Measurements from ENCODE around the gene KRTAP5-8. TPM values are rescaled to one million over a fixed set of nuclear protein-coding genes. Genes with fewer than 3 reads are reported as not detected.

KRTAP5-8 gene
- total RNA-seq, 1 experiment from 2014 or later: not detected

DNA sequence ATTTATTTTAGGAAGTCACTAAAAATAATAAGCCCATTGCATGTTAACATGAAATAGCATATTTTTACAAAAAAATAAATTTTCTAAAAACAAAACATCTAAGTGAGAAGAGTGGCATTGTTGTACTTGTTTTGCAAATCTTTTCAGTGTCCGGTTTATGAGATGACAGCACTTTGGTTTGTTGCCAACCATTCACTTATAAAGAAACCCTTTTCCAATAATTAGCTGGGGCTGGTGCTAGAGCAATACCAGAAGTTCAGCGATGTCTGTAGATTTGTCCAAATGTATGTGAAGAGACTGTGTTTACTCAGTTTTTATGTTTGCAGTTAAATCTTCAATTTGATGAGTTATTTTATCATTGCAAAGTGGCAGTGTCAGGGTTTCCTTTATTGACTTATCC lies 32.8 kb upstream of the KRTAP5-8 start:
- Histone ChIP-seq H3K4ac (ENCODE audit: low read depth, low read length) (no peak overlapping the region), H2BK20ac (ENCODE audit: low read depth, low read length, poor library complexity, severe bottlenecking) (no peak overlapping the region), H2AFZ (ENCODE audit: low read length) (no peak overlapping the region), H3K14ac (ENCODE audit: insufficient read depth, low read length) (no peak overlapping the region), H3K56ac (ENCODE audit: insufficient read length, low read depth, low read length) (no peak overlapping the region), H2BK15ac (ENCODE audit: low read depth, low read length) (no peak overlapping the region), H3K27me3 (ENCODE audit: insufficient read depth, low read length) (no peaks in the 10 kb centered on the region), H3K4me1 (ENCODE audit: insufficient read depth, low read length) (no peaks in the 10 kb centered on the region; the same call in 1 of the 2 replicates), H4K91ac (ENCODE audit: insufficient read length, low read depth, low read length) (no peak overlapping the region), H4K5ac (ENCODE audit: insufficient read length, low read depth, low read length) (no peak overlapping the region), H3K9ac (ENCODE audit: extremely low read depth, insufficient read length, low read length) (no peak overlapping the region), H3K23me2 (ENCODE audit: insufficient read length, low read depth, low read length, poor library complexity, severe bottlenecking) (no peaks in the 10 kb centered on the region), H4K8ac (replicated peaks; ENCODE audit: insufficient read length, low read depth, low read length) (no peak overlapping the region), H3K4me2 (ENCODE audit: insufficient read depth, insufficient read length, low read length) (no peak overlapping the region), H3K23ac (ENCODE audit: insufficient read length, low read depth, low read length) (no peak overlapping the region), H3K18ac (ENCODE audit: insufficient read length, low read depth, low read length) (no peak overlapping the region), H4K20me1 (ENCODE audit: control insufficient read depth, insufficient read depth, insufficient read length) (no peaks in the 10 kb centered on the region), H3K79me1 (ENCODE audit: insufficient read depth, low read depth, low read length, poor library complexity, severe bottlenecking) (no peaks in the 10 kb centered on the region), H3K9me3 (ENCODE audit: control insufficient read depth, low read depth, low read length) (peaks cover 6% of the 10 kb centered on the region), H3K27ac (ENCODE audit: insufficient read length, low read depth, low read length) (no peak overlapping the region), H2AK5ac (ENCODE audit: insufficient read length, low read length) (no peak overlapping the region), H2BK12ac (ENCODE audit: insufficient read length, low read depth, low read length) (no peak overlapping the region), H3T11ph (ENCODE audit: low read length) (no peak overlapping the region), H2BK120ac (ENCODE audit: low read depth, low read length, poor library complexity, severe bottlenecking) (no peak overlapping the region), H3K79me2 (ENCODE audit: insufficient read depth, low read length) (no peaks in the 10 kb centered on the region), H2BK5ac (ENCODE audit: insufficient read length, low read length) (no peak overlapping the region)
- Mint-ChIP-seq H3K27ac (no peak overlapping the region), H3K36me3 (ENCODE audit: insufficient read depth in 1 of 3, low read depth in 3 of 3) (peaks cover 16 to 45% (median 25%) of the 10 kb centered on the region in 3 experiments), H3K4me3 (no peak overlapping the region), H3K4me1 (peaks cover 13 to 19% of the 10 kb centered on the region in 2 experiments), H3K9me3 (peaks cover 35 to 37% of the 10 kb centered on the region in 2 experiments), H3K27me3 (ENCODE audit: low read depth) (peaks cover 11% of the 10 kb centered on the region)
- no peak for DNase-seq
- no CpG with 5 or more reads among the region's 2 CpGs for WGBS (ENCODE audit: extremely low coverage, insufficient read length, low lambda C conversion rate)
- TF ChIP-seq, protein P1, sequence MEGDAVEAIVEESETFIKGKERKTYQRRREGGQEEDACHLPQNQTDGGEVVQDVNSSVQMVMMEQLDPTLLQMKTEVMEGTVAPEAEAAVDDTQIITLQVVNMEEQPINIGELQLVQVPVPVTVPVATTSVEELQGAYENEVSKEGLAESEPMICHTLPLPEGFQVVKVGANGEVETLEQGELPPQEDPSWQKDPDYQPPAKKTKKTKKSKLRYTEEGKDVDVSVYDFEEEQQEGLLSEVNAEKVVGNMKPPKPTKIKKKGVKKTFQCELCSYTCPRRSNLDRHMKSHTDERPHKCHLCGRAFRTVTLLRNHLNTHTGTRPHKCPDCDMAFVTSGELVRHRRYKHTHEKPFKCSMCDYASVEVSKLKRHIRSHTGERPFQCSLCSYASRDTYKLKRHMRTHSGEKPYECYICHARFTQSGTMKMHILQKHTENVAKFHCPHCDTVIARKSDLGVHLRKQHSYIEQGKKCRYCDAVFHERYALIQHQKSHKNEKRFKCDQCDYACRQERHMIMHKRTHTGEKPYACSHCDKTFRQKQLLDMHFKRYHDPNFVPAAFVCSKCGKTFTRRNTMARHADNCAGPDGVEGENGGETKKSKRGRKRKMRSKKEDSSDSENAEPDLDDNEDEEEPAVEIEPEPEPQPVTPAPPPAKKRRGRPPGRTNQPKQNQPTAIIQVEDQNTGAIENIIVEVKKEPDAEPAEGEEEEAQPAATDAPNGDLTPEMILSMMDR (conservative IDR thresholded peaks at IDR 0.05): no peak

Data from H9 (cell line).